GM19238 (cell line): ENCODE data around the gene CMTR2.
"Not testable (repeated sequence)": the region's sequence is repeated elsewhere in the genome, so short reads cannot be mapped to it uniquely, and the experiment has no call there.

Experiments
- DNase-seq: peaks from one replicate; pipeline ENCODE4 v3.0.0; 2011; ENCODE audit warnings: low spot score; ENCODE audit not compliant: insufficient read length

CMTR2 gene, protein sequence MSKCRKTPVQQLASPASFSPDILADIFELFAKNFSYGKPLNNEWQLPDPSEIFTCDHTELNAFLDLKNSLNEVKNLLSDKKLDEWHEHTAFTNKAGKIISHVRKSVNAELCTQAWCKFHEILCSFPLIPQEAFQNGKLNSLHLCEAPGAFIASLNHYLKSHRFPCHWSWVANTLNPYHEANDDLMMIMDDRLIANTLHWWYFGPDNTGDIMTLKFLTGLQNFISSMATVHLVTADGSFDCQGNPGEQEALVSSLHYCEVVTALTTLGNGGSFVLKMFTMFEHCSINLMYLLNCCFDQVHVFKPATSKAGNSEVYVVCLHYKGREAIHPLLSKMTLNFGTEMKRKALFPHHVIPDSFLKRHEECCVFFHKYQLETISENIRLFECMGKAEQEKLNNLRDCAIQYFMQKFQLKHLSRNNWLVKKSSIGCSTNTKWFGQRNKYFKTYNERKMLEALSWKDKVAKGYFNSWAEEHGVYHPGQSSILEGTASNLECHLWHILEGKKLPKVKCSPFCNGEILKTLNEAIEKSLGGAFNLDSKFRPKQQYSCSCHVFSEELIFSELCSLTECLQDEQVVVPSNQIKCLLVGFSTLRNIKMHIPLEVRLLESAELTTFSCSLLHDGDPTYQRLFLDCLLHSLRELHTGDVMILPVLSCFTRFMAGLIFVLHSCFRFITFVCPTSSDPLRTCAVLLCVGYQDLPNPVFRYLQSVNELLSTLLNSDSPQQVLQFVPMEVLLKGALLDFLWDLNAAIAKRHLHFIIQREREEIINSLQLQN

DNA sequence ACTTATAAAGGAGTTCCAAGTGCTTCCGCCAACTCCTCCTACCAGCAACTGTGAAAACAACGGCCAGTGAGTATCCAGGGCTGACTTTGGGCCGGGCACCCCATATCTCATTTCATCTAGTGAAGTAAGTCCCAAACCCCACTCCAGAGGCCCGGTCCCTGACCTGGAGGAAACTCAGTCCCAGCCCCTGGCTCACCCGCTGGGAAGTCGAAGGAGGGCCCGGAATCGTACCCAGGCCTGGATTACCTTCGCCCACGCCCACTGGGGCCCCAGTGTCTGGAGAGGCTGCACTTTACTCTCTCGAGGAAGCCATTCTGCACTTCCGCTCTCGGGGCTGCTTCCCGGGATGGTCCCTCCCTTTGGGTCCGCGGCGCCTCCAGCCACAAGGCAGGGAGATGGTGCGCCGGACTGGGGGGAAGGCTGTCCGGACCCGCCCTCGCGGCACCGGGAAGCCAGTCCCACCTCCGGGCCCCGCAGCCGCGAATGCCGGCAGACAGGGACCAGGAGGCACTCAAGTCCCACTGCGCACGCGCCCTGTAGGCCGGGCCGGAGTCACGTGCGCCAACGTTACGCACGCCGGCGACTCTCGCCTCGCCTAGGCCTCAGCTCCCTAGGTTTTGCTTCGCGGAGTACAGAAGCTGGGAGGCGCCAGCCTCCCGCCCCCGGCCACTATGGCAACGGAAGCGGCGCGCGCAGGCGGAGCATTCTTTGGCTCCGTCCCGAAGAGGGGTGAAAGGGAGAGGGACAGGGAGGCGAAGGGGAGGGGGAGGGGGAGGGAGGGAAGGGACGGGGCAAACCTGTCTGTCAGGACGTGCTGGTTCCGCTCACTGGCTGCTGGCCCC is at the start of gene CMTR2:
TSS of gene CMTR2 (minus strand) at position 513 of the 842 bp plus-strand sequence. CDS start 3,482 bp downstream, outside the sequence.
- DNase-seq, result peak; percentile 90

DNA sequence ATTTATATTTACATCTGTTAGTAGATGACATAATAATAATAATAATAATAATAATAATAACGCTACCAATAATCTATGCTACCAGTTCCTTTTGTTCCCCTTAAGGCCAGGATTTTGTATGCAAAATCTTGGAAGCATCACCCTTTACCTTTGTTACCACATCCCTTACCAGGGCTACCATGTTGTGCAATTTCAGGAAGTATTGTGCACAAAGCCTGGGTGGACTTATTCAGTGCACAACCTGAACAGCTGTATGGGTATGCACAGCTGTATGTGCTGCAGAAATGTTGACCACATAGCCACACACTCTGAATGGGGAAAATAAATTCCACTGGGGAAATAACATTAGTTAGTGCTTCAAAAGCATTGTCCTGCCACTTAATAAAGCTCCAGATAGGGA is 49.4 kb upstream of the CMTR2 start:
- DNase-seq, result no peak

DNA sequence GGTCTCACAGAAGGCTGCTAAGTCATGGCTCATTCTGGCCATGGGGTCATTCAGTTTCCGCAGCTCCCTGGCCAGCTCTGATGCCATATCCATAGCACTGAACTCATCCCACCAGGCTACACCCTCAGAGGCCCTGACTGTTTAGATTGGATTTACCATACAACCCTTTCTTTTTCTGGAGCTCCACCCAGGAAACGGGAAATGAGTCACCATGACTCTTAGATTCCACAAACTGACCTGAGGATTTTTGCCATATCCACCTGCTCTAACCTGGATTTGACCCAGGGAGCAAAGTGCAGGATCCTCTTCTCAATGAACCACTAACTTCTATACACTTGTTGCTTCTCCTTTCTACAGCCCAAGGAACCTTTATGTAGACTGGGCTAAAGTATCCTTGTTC is 49.0 kb upstream of the CMTR2 start:
- no peak for DNase-seq

DNA sequence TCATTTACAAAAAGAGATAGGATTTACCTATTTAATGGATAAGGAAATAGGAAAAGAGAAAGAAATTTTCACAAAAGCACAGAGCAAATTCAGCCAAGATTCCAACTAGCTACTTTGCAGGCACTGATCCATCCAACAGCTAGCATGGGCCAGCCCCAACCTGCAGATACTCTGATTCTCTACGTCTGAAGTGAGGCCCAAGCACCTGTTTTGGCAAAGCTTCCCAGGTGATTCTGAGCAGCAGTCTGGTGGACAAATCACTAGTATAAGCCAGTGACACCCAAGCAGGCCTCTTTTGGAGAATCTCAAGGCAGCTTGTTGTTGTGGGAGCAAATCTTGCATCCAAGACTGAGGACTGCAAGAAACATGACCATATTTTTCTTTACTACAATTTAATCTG is 48.4 kb upstream of the CMTR2 start:
- DNase-seq, result no peak

DNA sequence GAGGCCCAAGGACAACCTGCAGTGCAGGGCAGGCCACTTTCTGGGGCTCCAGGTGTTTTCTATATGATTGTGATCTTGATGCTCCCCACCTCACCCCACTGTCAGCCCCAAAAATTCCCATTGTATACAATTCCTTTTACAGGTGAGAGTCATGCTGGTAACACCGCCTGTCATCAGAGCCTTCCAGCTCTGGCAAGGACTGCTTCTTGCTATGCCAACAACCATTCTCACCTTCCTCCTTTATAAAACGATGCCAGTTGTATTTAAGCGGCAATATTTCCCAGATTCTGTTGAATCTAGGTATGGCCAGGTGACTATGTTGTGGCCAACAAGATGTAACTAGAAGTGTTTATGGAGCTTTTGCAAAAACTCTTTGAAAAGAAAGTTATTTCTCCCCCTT is 38.9 kb upstream of the CMTR2 start:
- DNase-seq, result no peak

DNA sequence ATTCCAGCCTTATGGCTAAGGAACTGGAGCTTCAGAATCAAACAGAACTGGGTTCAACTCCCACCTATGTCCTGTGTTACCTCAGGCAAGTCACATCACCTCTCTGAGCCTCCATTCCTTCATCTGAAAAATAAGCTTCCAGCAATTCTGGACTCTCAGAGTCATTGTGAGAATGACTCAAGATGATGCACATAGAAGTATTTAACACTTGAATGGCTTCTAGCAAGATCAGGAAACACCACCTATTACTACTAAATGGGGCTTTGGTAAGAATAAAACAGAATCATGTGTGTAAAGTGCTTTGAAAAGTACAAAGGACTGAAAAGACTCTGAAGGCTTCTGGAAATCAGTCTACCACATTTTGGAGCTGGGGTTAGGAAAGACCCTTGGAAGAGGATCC is 38.5 kb upstream of the CMTR2 start:
- DNase-seq, result no peak

DNA sequence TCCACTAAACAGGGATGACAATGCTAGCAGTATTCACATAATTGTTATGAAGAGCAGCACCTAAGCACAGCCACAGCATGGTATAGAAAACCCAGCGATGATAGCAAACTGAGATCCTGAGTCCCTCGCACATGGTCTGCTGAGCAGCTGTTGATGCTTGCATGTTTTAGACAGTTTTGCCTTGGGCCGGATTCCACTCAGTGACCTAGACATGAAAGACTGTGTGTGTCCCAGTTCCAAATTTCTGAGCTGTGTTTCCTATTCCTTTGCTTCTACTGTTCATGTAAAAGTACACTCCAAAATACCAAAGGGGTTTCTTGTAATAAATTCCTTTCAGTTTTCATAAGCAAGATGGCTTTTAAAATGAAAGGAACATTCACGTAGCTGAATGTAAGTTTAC is 30.8 kb upstream of the CMTR2 start:
- no peak for DNase-seq

DNA sequence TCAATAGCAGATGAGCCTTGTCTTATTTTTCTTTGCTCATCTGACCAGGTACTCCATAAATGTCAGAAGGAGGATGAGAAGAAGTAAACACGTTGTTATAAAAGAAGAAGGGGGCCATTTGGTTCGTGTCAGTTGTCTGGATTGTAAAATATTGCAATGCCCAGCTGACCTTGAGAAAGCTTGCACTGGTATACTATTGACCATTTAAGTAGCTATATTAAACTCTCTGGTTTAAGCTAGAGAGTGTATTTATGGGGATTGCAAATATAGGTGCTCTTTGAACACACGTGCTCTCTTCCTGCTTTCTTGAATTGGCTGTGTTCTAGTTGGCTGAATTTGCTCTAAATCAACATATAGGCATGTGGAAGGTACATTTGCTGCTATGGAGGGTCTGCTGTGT is 26.1 kb upstream of the CMTR2 start:
- DNase-seq, result no peak

DNA sequence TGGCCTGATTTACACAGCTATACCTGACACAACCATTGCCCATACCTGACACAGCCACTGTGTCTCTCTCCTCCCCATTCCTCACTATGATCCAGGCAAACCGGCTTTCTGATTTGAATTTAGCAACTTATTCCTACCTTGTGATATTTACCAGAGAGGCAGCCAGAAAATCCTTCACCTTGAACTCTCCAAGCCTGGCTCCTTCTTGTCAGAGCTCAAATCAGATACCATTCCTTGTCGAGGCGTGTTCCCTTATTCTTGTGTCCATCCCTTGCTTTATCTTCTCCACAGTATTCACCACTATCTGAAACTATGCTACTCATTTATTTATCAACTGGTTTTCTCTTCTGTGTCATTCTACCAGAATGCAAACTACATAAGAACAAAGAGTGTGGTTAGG is 24.4 kb upstream of the CMTR2 start:
- DNase-seq, result not testable (repeated sequence)

DNA sequence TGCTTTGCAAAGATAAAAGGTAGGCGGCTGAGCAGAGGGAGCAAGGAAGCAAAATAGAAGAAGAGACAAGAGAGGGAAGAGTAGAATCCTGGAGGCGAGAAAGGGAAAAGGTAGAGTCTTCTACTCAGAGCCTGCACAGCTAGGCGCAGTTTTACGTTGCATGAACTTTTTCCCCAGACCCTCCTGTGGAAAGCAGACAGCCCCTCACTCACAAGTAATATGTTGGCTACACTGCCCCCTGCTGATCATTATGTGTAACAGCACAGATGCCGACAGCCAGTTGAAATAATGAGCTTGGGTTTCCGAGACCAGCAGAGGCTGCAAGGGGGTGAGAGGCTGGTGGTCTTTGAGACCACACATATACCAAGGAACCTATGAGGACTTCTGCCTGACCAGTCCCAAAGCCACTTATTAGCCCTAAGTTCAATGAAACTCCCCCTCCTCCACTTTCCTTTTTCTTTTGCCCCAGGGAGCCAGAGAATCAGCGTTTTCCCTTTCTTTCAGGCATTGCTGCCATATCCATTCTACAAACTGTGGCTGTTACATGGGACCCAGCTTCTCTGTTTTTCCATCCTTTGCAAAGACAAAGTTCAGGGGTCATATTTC is 22.5 kb upstream of the CMTR2 start:
- peak; percentile 15 for DNase-seq

DNA sequence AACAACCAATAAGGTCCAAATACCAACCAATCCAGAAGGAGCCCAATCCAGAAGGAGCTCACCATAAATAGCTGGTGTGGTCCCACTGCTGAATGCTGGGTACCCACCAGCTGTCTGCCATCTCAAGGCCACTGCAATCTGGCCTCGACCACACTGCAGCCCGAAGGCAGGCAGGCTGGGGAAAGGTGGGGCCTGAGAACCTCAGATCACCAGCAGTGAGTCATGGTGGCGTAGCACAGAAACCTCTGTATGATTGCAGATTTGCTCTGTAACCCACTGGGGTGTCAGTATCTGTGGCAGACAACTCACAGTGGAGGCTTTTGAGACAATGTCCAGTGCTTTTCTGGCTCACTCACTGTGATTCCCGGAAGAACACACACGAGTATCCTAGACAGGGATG is 14.7 kb upstream of the CMTR2 start:
- DNase-seq, result no peak

DNA sequence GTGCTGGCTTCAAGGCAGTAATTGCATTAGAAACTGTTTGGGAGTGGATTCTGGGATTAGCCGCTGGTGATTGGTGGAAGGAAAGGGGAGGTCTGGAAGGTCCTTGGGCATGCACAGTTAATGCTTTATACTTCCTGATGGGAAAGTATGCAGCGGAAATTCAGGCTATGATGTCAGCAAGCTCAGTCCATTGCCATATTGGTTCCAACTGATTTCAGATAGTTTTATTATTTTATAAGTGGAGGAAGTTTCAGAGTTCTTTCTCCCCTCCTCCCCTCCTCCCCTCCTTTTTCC is 8.1 kb upstream of the CMTR2 start:
- DNase-seq, result no peak

DNA sequence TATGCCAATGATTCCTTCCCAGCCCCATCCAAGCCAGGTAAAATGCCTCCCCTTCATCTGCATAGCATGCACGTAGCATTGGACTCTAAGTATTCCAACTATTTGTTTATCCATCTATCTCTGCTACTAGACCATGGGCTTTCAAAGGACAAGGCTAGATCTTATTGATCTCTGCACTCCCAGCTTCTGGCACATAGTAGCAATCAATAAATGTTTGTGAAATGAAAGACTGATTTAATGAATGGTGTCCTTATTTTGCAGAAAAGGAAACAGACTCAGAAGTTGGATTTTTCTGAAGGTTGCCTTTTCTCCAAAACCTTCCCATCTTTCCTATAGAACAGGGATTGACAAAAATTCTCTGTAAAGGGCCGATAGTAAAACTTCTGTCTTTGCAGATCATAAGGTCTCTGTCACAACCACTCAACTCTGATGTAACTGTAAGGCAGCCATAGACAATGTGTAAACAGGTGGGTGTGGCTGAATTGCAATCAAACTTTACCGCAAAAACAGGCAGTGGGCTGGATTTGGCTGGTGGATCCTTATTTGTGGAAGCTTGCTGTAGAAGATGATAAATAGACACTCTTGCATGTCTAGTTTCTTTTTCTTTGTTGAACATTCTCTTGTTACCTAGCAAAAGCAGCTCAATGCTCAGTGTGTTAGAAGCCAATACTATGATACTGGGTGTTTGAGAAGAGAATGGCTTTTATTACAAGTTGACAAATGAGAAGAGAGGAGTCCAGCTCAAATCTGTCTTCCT is 7.6 kb upstream of the CMTR2 start:
- no peak for DNase-seq

DNA sequence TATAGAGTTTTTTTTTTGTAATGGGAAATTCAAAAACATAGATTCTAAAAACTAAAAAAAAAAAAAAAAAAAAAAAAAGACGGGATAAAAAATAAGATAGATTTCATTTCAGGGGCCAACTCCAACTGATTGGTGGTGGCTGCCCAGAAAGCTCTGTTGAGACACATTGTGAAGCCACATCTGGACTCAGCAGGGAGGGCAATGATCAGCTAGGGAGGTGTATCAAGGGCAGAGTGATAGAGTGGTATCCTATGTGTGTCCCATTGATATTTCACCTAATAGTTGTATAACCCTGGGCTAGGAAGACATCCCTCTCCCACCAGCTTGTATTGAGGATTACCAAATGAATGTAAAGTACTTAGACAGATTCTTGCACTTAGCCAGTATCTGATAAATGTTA is 6.7 kb upstream of the CMTR2 start:
- no peak for DNase-seq

DNA sequence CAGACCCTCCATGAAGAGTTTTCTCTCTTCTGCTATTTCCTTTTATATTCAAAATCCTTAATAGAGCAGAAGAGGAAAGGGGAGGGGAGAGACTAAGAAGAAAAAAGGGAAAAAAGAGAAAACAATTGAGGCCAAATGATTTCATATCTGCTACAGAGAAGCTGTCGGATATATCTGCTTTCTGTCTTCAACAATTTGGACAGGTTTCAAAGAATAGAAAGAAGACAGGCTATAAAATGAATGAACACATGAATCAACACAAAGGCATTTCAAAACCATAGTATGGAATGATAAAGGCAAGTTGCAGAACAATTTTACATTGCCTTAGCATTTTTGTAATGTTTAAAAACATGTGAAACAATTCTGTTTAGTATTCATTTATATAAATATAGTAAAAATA is 4.7 kb upstream of the CMTR2 start:
- no peak for DNase-seq

DNA sequence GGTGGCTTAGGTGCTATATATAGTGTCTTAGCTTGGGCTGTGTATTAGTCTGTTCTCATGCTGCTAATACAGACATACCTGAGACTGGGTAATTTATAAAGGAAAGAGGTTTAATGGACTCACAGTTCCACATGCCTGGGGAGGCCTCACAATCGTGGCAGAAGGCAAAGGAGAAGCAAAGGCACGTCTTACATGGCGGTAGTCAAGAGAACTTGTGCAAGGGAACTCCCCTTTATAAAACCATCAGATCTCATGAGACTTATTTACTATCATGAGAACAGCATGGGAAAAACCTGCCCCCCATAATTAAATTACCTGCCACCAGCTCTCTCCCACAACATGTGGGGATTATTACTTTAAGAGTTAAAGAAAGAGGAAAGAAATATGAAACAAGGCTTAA is 2.9 kb upstream of the CMTR2 start:
- not testable (repeated sequence) for DNase-seq

DNA sequence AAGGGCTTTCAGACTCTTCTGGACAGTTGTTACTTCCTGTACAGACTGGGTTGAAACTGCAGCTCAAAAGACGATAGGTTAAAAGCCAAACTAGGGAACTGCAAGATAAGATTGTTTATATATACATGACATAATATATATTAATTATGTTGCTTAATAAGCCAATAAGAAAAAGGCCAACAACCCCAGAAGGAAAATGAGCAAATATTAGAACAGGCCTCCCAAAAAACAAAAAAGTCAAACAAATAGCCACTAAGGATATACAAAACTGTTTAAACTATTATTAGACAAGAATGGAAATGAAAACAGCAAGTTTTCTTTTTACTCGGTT is 495 bp upstream of the CMTR2 start:
- no peak for DNase-seq

DNA sequence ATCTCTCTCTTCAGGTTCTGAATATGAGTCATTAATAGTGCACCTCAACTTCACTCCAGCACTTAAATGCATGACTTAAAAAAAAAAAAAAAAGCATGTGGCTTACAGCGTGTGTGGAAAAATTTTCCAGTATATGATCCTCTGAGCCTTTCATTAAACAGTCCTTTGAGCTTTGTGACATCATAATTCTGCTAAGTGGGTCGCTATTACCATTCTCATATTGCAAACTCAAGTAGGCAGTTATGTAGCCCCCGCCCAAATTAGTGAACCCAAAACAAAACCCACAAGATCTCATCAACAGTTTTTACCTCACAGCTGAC is 672 bp downstream of the CMTR2 start:
- DNase-seq, result no peak

DNA sequence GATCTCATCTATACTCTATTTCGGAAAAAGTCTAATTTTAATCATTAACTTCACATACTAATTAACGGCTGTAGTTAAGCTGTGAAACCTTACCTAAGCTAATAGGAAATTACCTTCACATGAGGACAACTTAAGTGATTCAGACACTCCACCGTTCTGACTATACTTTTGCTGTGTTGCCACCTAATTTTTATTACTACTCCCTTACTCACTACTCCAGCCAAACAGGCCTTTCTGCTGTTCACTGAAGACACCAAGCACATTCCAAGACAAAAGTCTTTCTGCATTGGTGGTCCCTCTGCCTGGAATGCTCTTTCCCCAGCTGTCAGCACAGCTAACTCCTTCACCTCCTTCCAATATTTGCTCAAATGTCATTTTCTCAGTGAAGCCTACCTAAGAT is 1.3 kb downstream of the CMTR2 start:
- no peak for DNase-seq

DNA sequence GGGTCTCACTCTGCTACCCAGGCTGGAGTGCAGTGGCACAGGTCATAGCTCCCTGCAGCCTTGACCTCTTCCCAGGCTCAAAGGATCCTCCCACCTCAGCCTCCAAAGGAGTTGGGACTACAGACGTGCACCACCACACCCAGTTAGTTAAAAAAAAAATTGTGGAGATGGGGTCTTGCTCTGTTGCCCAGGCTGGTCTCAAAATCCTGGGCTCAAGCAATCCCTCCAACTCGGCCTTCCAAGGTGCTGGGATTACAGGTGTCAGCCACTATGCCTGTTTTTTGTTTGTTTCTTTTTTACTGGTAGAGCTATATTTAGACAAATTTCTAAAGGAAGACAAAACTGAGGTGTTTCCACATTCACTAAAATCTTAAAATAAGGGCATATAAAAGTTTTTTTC is 1.7 kb downstream of the CMTR2 start:
- DNase-seq, result no peak

DNA sequence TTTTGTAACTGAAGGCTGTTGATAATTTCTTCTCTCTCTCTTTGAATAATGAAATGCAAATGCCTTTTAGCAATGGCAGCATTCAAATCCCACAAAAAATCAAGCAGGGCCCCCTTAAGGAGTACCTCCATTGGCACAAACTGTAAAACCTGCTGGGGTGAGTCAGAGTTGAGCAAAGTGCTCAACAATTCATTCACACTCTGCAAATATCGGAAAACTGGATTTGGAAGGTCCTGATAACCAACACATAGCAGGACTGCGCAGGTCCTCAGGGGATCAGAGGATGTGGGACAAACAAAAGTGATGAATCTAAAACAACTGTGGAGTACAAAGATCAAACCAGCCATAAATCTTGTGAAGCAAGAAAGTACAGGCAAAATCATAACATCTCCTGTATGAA is 5.6 kb downstream of the CMTR2 start:
- DNase-seq, result no peak
